Activated naive CD4-positive, alpha-beta T cell treated with anti-CD3 and anti-CD28 coated beads for 36 hours (primary cell): ENCODE data around the gene DIP2C. TPM values are rescaled to one million over a fixed set of nuclear protein-coding genes. Genes with fewer than 3 reads are reported as not detected.

Source experiments
- CTCF ChIA-PET: fragments of 350-600 bp; sonication (Branson Sonifier 250); formaldehyde crosslinking; loops from one replicate; lab custom pipeline; 2021; ENCODE audit warnings: antibody characterized with exemption; lab: Charles Lee
- DNase-seq: peaks from one replicate; pipeline ENCODE4 v3.0.0-alpha.2; 2020
- H3K27ac Mint-ChIP-seq: one replicate; pipeline ENCODE4 v1.8.0; 2021; ENCODE audit warnings: mild to moderate bottlenecking, mixed read lengths
- H3K27me3 Mint-ChIP-seq: one replicate; pipeline ENCODE4 v1.8.0; 2021; ENCODE audit warnings: low read depth, mixed read lengths
- H3K36me3 Mint-ChIP-seq: one replicate; pipeline ENCODE4 v1.8.0; 2021; ENCODE audit warnings: low read depth, mixed read lengths
- H3K4me1 Mint-ChIP-seq: one replicate; pipeline ENCODE4 v1.8.0; 2021; ENCODE audit warnings: low read depth, mixed read lengths
- H3K4me3 Mint-ChIP-seq: one replicate; pipeline ENCODE4 v1.8.0; 2021; ENCODE audit warnings: mild to moderate bottlenecking, moderate library complexity, mixed read lengths
- H3K9me3 Mint-ChIP-seq: one replicate; pipeline ENCODE4 v1.8.0; 2021; ENCODE audit warnings: mixed read lengths
- intact Hi-C: fragments of 100-400 bp; cut with micrococcal nuclease; formaldehyde crosslinking; loops from one replicate; pipeline ENCODE4 v1.15.1; 2023
- total RNA-seq, 2 experiments: library from RNA; stranded (reverse); gene quantifications; one replicate each; pipeline ENCODE4 v1.2.3, GENCODE V29; 2021

The DIP2C gene
- total RNA-seq, 2 experiments from 2014 or later, result 0.67 to 0.91 TPM

DNA sequence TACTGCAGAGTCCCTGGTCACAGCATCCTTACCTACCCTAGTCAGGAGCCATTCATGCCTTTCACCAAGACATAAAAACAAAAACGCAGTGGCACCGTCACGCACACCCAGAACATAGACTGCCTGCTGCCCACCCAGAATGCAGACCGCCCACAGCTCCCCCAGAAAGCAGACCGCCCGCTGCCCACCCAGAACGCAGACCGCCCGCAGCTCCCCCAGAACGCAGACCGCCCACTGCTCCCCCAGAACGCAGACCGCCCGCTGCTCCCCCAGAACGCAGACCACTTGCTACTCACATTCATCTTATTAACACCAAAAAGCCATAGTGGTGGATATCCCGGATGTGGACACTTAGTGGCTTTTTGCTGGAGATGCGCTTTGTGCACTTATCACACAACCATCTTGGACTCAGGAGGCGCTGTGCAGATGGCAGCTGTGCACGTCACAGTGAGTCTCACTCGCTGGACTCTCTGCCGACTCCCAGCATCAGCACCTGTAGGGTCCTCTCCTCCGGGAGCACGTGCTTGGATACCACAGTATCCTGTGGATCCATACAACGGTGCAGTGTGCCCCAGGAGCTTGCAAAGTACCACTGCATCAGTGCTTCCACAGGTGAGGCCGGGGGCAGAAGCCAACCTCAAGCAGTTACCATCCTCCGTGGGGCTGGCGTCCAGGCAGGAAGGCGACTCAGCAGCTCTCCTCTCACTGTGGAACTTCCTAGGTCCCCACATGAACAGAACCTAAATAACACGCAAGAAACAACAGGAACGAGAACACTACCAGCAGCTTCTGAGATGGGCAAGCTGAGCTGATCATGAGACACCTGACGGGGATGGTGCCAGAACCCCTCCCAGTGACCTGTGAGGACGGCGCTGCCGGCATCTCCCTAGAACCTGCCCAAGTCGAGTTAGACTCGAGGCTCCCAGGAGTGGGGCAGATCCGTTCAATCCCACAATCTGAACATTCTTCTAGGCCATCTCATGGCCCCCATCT, 161.0 kb downstream of the DIP2C start:
- intact Hi-C loops, result no loop called here
- CTCF ChIA-PET, result no interaction called here
- no peak overlapping the region for H3K27ac Mint-ChIP-seq

DNA sequence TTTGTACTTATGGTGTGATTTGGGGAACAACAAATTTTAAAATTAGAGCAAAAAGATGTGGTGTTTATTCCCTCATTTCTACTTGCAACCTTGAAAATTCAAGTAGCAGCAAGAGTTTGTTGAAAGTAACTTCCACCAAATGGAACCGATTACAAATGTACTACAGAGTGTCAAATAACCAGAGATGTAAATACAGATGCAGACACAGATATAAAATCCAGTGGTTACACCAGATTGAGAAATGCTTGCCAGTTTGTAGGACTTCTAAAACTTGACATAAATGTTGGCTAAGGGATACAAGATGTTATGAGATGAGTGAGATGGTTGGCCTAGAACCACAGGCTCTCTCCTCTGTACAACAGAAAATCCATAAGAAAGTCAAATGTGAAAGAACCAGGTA, 162.1 kb downstream of the DIP2C start:
- Mint-ChIP-seq H3K27me3 (peaks cover 3% of the 10 kb centered on the region), H3K36me3 (no peaks in the 10 kb centered on the region), H3K27ac (no peak overlapping the region), H3K9me3 (no peaks in the 10 kb centered on the region), H3K4me1 (no peaks in the 10 kb centered on the region), H3K4me3 (no peak overlapping the region)
- no peak for DNase-seq
- intact Hi-C loops, result no loop called here
- CTCF ChIA-PET, result no interaction called here

More for the DNA sequence above, 161.0 kb downstream of the DIP2C start:
- no peak overlapping the region for H3K4me3 Mint-ChIP-seq
- H3K4me1 Mint-ChIP-seq, result no peaks in the 10 kb centered on the region
- no peaks in the 10 kb centered on the region for H3K27me3 Mint-ChIP-seq
- no peaks in the 10 kb centered on the region for H3K9me3 Mint-ChIP-seq
- DNase-seq, result no peak
- no peaks in the 10 kb centered on the region for H3K36me3 Mint-ChIP-seq

DNA sequence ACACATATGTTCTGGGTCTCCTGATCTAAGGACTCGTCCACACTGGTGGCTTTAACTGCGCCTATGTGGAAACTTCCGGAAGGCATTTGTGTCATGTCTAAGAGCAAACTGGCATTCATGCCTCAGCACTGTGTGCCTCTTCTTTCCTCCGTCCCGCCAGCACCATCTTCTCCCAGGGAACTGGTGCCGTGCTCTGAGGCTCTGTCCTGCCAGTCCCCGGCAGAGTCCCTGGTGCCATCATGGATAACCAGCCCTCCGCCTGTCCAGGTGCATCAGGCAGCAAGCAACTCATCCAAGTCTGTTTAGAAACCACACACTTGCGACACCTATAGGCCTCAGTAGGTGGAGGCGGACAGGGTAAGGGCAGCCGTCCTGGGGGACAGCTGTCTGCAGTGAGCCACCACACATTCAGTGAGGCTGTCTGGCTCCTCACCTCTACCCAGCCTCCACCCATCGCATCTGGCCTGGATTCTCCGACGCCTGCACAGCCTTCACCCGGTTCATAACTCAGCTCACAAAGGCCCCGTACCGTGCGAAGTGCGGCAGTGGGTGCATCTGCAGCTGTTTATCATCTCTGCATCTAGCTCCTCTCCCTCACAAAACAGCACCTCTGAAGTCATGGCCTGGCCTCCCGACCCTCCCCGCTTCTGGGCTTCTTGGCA, 162.7 kb downstream of the DIP2C start:
- DNase-seq, result no peak
- Mint-ChIP-seq H3K4me3 (no peak overlapping the region), H3K27me3 (peaks cover 4% of the 10 kb centered on the region), H3K4me1 (no peaks in the 10 kb centered on the region), H3K36me3 (no peaks in the 10 kb centered on the region), H3K9me3 (no peaks in the 10 kb centered on the region), H3K27ac (no peak overlapping the region)
- intact Hi-C loops, result no loop called here
- CTCF ChIA-PET, result interaction anchor here (0.6 kb wide), 1 partner anchor 357 kb away, joined by 5 read pairs; no protein-coding TSS in a partner anchor

DNA sequence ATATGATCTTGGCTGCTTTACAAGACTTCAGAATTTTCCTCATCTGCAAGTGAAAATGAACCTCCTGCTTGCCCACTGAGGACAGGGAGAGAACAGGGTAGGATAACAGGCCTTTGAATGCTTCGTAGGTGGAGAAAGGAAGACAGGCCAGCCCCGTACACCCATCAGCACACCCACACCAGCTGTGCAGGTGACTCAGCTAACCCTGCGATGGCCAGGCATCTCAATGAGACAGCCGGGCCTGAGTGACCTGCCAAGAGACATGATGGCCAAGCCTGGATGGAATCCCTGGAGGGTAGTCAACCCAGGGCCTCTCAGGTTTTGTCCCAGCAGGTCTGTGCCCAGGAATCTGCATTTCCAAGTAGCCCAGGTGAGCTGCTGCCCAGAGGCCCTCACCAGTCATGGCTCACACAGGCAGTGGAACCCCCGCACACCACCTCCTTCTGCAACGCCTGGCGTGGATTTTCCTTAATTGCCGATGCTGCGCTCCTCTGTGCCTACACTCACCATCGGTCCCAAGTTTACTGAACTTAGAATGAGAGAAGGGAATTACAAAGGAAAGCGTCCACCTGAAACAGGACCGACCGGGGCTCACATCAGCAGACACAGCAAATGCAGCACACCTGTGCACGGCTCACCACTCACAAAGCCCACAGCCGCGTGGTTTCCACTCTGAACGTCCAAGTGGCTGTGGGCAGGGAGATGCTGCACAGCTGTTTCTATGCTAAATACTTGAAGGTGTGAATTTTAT, 163.7 kb downstream of the DIP2C start:
- no peak for DNase-seq
- intact Hi-C loops, result no loop called here
- no peak overlapping the region for H3K4me3 Mint-ChIP-seq
- H3K4me1 Mint-ChIP-seq, result no peaks in the 10 kb centered on the region
- peaks cover 5% of the 10 kb centered on the region for H3K27me3 Mint-ChIP-seq
- no peaks in the 10 kb centered on the region for H3K36me3 Mint-ChIP-seq
- no peaks in the 10 kb centered on the region for H3K9me3 Mint-ChIP-seq
- H3K27ac Mint-ChIP-seq, result no peak overlapping the region
- CTCF ChIA-PET, result interaction anchor here (1.1 kb wide), 2 partner anchors 15 to 21 kb away, joined by 3 read pairs; no protein-coding TSS in a partner anchor

DNA sequence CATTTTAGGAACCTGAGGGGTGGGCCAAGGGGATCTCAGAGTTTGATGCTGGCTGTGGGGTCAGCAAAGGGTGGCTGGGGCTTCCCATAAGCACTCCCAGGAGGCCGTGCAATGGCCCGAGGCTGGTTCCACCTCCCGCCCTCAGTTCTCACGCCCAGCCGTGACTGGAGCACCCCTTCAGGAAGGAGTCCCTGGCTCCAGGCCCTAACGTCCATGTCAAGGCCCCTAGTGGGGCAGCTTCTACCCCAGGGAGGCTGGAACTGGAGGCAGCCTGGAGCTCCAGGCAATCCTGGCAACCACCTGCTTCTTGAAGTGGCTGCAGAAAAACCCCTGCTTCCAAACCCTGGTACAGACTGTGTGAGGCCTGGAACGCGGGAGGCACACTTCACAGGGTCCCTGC, 165.5 kb downstream of the DIP2C start:
- CTCF ChIA-PET, result no interaction called here
- peaks cover 5% of the 10 kb centered on the region for H3K27me3 Mint-ChIP-seq
- H3K27ac Mint-ChIP-seq, result no peak overlapping the region
- H3K4me1 Mint-ChIP-seq, result no peaks in the 10 kb centered on the region
- no peak overlapping the region for H3K4me3 Mint-ChIP-seq
- H3K9me3 Mint-ChIP-seq, result no peaks in the 10 kb centered on the region
- no peak for DNase-seq
- intact Hi-C loops, result no loop called here
- no peaks in the 10 kb centered on the region for H3K36me3 Mint-ChIP-seq

DNA sequence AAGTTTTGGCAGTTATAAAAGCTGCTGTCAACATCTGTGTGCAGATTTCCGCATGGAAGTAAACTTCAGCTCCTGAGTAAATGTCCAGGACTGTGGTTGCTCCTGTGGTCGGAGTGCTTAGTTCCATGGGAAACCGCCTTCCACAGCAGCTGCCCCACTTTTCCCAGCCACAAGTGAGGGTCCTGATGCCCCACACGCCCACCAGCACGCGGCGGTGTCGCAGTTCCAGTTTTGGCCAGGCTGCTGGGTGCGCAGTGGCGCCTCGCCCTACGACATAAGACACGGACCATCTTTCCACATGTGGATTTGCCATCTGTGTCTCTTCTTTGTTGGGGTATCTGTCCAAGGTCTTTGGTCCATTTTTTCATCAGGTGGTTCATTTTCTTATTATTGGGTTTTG, 167.1 kb downstream of the DIP2C start:
- H3K27ac Mint-ChIP-seq, result no peak overlapping the region
- H3K36me3 Mint-ChIP-seq, result no peaks in the 10 kb centered on the region
- DNase-seq, result no peak
- H3K9me3 Mint-ChIP-seq, result no peaks in the 10 kb centered on the region
- H3K4me3 Mint-ChIP-seq, result no peak overlapping the region
- CTCF ChIA-PET, result interaction anchor here (0.6 kb wide), 1 partner anchor 11 kb away, joined by 3 read pairs; no protein-coding TSS in a partner anchor
- no peaks in the 10 kb centered on the region for H3K4me1 Mint-ChIP-seq
- H3K27me3 Mint-ChIP-seq, result peaks cover 5% of the 10 kb centered on the region
- intact Hi-C loops, result no loop called here

DNA sequence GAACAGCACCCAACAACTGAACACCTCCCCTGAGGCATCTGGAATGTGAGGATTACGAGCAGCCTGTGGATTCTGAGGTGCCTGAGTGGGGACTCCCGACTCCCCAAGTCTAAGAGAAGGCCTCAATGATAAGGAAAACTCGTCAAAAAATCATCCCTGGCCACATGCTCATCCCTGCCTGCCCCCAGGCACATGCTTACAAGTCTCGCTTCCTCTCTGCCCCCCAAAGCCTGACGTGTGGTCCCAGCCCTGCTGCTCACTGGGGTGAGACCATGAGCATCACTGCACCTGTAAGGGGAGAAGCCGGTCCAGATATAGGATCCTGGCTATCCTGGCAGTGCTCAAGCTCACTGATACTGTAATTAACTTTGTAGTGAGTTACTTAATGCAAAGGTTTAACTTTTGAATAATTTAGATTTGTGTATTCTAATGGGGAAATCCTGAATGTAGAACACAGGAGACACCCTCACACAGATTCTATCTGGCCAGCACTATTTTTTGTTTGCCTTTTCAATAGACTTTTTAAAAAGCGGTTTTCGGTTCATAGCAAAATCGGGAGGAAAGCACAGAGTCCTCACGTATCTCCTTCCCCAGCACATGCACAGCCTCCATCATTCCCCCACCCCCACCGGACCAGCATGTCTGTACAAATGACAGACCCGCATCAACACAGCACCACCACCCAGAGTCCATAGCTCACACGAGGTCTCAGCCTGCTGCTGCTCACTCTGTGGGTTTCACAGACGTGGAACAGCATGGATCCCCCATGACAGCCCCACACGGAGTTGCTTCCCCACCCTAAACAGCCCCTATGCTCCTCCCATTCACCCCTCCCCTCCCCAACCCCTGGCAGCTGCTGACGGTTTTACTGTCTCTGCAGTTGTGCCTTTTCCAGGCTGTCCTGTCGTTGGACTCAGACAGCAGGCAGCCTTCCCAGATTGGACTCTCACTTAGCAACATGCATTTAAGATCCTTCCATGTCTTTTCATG, 167.9 kb downstream of the DIP2C start:
- H3K36me3 Mint-ChIP-seq, result no peaks in the 10 kb centered on the region
- H3K27me3 Mint-ChIP-seq, result peaks cover 5% of the 10 kb centered on the region
- CTCF ChIA-PET, result interaction anchor here (0.6 kb wide), 1 partner anchor 12 kb away, joined by 3 read pairs; no protein-coding TSS in a partner anchor
- no peak overlapping the region for H3K27ac Mint-ChIP-seq
- intact Hi-C loops, result no loop called here
- no peaks in the 10 kb centered on the region for H3K9me3 Mint-ChIP-seq
- DNase-seq, result no peak
- H3K4me3 Mint-ChIP-seq, result no peak overlapping the region
- H3K4me1 Mint-ChIP-seq, result no peaks in the 10 kb centered on the region

DNA sequence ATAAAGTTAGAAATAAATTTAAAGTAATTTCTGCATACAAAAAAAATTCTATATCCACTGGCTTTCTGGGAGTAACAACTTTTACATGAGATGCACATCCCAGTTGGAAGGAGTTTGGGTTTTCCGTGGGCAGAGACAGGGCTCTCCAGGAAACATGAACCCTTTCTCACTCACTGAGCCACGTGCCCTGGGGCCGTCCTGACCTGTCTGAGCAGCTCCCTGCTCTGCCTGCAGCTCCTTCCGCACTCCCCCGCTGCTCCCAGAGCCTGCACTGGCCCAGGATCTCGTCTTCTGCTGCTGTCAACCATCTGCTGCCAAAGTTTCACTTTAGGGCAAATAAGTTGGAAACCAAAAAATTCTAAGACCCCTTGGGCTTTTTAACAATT, 169.1 kb downstream of the DIP2C start:
- DNase-seq, result no peak
- Mint-ChIP-seq H3K27me3 (peaks cover 5% of the 10 kb centered on the region), H3K4me3 (no peak overlapping the region), H3K9me3 (no peaks in the 10 kb centered on the region), H3K4me1 (no peaks in the 10 kb centered on the region), H3K36me3 (no peaks in the 10 kb centered on the region), H3K27ac (no peak overlapping the region)
- CTCF ChIA-PET, result no interaction called here
- intact Hi-C loops, result no loop called here

DNA sequence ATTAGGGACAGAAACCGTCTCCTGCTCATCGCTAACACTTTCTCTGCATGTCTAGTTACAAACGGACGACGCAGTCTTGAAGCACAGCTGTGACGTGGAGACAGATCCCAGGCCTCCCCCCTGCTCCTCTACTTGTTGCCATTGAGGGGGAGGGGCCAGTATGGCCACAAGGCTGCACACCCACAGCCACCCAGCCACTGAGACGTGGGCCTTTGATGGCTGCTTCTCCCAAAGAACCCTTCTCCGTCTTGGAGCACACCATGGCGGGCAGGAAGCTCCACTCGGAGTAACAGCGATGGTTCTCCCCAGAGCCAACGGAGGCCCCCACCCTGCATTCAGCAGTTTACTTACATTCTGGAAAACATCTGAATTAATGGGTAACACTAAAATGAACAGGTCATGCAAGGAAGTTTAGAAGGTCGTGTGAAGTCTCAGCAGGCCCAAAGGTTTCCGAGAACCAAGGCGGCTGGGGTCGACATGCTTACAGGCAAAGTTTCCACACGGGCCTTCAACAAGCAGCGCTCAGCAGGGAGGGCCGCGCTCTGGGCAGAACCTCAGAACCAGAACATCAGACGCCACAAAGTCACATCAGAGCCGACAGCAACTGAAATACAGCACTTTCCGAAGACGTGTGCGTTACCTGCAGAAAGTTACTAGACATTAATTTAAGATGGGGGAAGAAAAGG, 169.6 kb downstream of the DIP2C start:
- Mint-ChIP-seq H3K27me3 (peaks cover 5% of the 10 kb centered on the region), H3K36me3 (no peaks in the 10 kb centered on the region), H3K4me1 (no peaks in the 10 kb centered on the region), H3K27ac (no peak overlapping the region), H3K4me3 (no peak overlapping the region), H3K9me3 (no peaks in the 10 kb centered on the region)
- intact Hi-C loops, result no loop called here
- CTCF ChIA-PET, result no interaction called here
- no peak for DNase-seq

DNA sequence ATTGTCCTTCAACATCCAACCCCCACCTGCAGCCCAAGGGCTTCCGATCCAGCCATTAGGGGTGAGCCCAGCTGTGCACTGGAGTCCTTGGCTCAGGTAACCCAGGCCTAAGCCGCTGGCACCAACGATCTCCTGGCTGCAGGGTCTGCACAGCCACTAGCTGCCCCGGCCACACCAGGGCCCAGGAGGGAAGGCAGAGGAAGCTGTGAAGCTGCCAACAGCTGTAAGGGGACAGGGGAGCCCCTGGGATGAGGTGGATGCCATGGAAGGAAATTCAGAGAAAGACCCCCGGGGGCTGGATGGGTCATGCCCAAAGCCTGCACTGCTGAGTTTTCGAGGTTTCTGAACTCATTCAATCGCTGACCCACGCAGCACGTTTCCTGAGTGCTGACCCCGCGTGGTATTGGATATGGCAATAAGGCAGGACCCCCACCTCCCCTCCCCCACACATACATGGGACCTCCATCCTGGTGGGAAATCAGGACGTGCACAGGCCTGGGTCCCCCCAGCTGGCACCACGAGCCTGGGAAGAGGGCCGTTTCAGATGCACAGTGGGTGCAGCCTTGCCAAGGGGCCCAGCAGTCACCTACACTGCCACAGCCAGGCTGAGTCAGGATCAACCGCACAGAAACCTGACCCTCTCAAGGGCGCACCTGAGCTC, 170.3 kb downstream of the DIP2C start:
- no peak overlapping the region for H3K4me3 Mint-ChIP-seq
- no peaks in the 10 kb centered on the region for H3K9me3 Mint-ChIP-seq
- CTCF ChIA-PET, result no interaction called here
- H3K36me3 Mint-ChIP-seq, result no peaks in the 10 kb centered on the region
- DNase-seq, result no peak
- peaks cover 5% of the 10 kb centered on the region for H3K27me3 Mint-ChIP-seq
- H3K4me1 Mint-ChIP-seq, result no peaks in the 10 kb centered on the region
- no peak overlapping the region for H3K27ac Mint-ChIP-seq
- intact Hi-C loops, result no loop called here
